Measurements from ENCODE around the gene FGFRL1. TPM values are rescaled to one million over a fixed set of nuclear protein-coding genes. Genes with fewer than 3 reads are reported as not detected.
A peak's percentile ranks its signal among the peaks of the same experiment; 100 is the strongest.

FGFRL1 gene
- polyA plus RNA-seq, 4 donors, result 31.3 to 42.0 (median 38.1) TPM

- DNase-seq (ENCODE audit: low read depth in 4 of 4, low spot score in 3 of 4), result no peak
Observed at GRCh38 chr4:1062419-1062818, 51.0 kb downstream of the FGFRL1 start.

DNA sequence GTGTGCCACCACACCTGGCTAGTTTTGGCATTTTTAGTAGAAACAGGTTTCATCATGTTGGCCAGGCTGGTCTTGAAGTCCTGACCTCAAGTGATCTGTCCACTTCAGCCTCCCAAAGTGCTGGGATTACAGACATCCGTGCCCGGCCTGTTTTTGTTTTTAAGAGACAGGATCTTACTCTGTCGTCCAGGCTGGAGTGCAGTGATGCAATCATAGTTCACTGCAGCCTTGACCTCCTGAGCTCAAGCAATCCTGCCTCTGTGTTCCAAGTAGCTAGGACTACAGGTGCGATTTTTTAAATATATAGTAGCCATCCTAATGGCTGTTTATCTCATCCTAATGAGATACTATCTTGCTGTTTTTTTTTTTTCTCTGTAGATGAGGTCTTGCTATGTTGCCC is 54.3 kb downstream of the FGFRL1 start:
- DNase-seq (ENCODE audit: low read depth in 4 of 4, low spot score in 3 of 4), result no peak

GRCh38 chr4:1069394-1069793 is 58.0 kb downstream of the FGFRL1 start:
- DNase-seq (ENCODE audit: low read depth in 4 of 4, low spot score in 3 of 4), result no peak

DNA sequence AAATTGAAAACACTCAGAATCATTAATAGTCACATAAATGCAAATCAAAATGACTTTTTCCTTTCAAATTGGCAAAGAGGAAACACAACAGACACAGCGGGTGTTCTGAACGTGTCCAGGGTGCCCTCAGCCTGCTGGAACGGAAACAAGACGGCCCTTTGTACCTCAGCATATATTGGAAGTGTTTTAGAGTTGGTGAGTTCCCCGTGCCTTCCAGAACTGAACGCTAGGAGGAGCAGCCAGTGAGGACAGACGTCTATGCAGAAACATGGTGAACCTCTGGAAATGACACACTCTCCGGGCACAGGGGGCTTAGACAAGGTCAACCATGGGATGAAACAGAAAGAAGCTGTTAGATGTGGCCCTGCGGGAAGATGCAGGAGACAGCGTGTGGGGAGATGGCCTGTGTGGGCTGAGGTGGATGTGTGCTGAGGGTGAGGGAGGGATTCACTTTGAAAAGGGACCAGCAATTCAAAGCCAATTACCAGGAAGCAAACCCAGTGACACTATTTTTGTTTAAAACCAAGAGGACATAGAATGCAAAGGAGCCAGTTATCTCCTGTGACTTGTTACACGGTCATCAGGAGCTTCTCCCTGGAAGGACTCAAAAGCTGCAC is 61.5 kb downstream of the FGFRL1 start:
- DNase-seq (ENCODE audit: low read depth in 4 of 4, low spot score in 3 of 4), result peak in 1 of 4 donors; percentile 34

GRCh38 chr4:1074077-1074476 is 62.7 kb downstream of the FGFRL1 start:
- DNase-seq (ENCODE audit: low read depth in 4 of 4, low spot score in 3 of 4), result no peak

GRCh38 chr4:1075225-1075624 is 63.8 kb downstream of the FGFRL1 start:
- no peak for DNase-seq (ENCODE audit: low read depth in 4 of 4, low spot score in 3 of 4)

DNA sequence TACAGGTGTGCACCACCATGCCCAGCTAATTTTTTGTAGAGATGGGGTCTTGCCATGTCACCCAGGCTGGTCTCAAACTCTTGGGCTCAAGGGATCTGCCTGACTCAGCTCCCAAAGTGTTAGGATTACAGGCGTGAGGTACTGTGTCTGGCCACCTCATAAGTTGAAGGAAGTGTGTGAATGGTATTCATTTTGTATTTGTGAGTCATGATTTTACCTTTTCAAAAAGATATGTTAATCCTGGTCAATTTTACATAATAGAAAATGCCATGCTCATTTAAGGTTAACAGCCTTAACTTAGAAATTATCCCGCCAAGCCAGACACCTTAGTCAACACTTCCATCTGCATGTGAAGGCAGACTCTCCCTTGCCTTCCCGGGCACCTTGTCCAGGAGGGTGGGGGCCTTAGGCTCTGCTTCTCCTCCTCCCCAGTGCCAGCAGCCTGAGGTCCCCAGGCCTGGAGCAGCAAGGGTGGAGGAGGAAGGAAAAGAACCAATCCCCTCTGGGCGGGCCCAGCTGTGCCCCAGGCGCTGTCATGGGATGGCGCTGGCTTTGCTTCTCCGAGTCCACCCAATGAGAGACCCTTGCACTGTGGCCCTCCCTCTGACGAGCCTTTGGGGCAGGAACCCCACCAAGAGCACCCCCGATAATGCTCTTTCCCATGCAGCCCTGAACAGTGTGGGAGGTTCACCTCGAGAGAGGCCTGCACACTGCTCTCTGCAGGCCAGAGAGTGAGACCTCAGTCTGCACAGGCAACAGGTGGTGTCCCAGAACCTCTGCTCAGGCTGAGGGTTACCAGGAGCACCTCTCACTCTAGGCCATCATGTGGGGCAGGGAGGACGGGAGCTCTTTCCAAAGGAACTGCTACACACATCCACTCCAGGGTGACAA is 64.6 kb downstream of the FGFRL1 start:
- no peak for DNase-seq (ENCODE audit: low read depth in 4 of 4, low spot score in 3 of 4)

Other genes with a start within 250 kb of the FGFRL1 start
- 1 to 10 TPM in 3 of 4 donors, under 1 TPM in 1; 0.86 to 3.2 (median 1.7) TPM for gene CPLX1, start 185.5 kb upstream of the FGFRL1 start, polyA plus RNA-seq (ENCODE audit: insufficient read length in 4 of 4)
- 10 to 100 TPM; 51.8 to 82.9 (median 61.0) TPM for gene GAK, start 79.3 kb upstream of the FGFRL1 start, polyA plus RNA-seq (ENCODE audit: insufficient read length in 4 of 4)
- gene TMEM175, start 79.2 kb upstream of the FGFRL1 start, polyA plus RNA-seq (ENCODE audit: insufficient read length in 4 of 4), result 10 to 100 TPM; 20.2 to 25.6 (median 25.5) TPM
- 1 to 10 TPM; 6.0 to 9.9 (median 7.1) TPM for gene DGKQ, start 38.1 kb upstream of the FGFRL1 start, polyA plus RNA-seq (ENCODE audit: insufficient read length in 4 of 4)
- 10 to 100 TPM; 12.9 to 20.5 (median 15.8) TPM for gene IDUA, start 24.6 kb upstream of the FGFRL1 start, polyA plus RNA-seq (ENCODE audit: insufficient read length in 4 of 4)
- gene SLC26A1, start 18.2 kb upstream of the FGFRL1 start, polyA plus RNA-seq (ENCODE audit: insufficient read length in 4 of 4), result 10 to 100 TPM in 1 of 4 donors, 1 to 10 TPM in 3; 2.0 to 14.9 (median 7.6) TPM
- 10 to 100 TPM; 10.5 to 19.2 (median 15.8) TPM for gene RNF212, start 101.9 kb downstream of the FGFRL1 start, polyA plus RNA-seq (ENCODE audit: insufficient read length in 4 of 4)
- 10 to 100 TPM in 3 of 4 donors, 1 to 10 TPM in 1; 9.9 to 43.8 (median 12.8) TPM for gene SPON2, start 161.0 kb downstream of the FGFRL1 start, polyA plus RNA-seq (ENCODE audit: insufficient read length in 4 of 4)
- 100 to 1,000 TPM; 120 to 170 (median 121) TPM for gene CTBP1, start 237.5 kb downstream of the FGFRL1 start, polyA plus RNA-seq (ENCODE audit: insufficient read length in 4 of 4)